Nephron progenitor cell (in vitro differentiated cells): Measurements from ENCODE around the gene TRIM17.
A peak's percentile ranks its signal among the peaks of the same experiment; 100 is the strongest.

ENCODE experiments used
- DNase-seq: peaks from one replicate; pipeline ENCODE4 v3.0.0; 2021
- H3K27ac Mint-ChIP-seq: 2 replicates; pipeline ENCODE4 v1.8.0; 2021; ENCODE audit warnings: mild to moderate bottlenecking, moderate library complexity, mixed read lengths
- H3K27me3 Mint-ChIP-seq: 2 replicates; pipeline ENCODE4 v1.8.0; 2021; ENCODE audit warnings: mild to moderate bottlenecking, low read depth, mixed read lengths; ENCODE audit not compliant: poor library complexity
- H3K36me3 Mint-ChIP-seq: 2 replicates; pipeline ENCODE4 v1.8.0; 2021; ENCODE audit warnings: low read depth, mixed read lengths
- H3K4me1 Mint-ChIP-seq: 2 replicates; pipeline ENCODE4 v1.8.0; 2021; ENCODE audit warnings: mixed read lengths
- H3K4me3 Mint-ChIP-seq: 2 replicates; pipeline ENCODE4 v1.8.0; 2021; ENCODE audit warnings: mild to moderate bottlenecking, moderate library complexity, mixed read lengths
- H3K9me3 Mint-ChIP-seq: 2 replicates; pipeline ENCODE4 v1.8.0; 2021; ENCODE audit warnings: mild to moderate bottlenecking, moderate library complexity, mixed read lengths
- TF ChIP-seq, protein P1 (sequence below): fragments of 200-600 bp; sonication (generic); IDR thresholded peaks from 2 replicates; pipeline ENCODE4 v1.5.0; 2021; ENCODE audit warnings: antibody characterized with exemption

TRIM17 gene

DNA sequence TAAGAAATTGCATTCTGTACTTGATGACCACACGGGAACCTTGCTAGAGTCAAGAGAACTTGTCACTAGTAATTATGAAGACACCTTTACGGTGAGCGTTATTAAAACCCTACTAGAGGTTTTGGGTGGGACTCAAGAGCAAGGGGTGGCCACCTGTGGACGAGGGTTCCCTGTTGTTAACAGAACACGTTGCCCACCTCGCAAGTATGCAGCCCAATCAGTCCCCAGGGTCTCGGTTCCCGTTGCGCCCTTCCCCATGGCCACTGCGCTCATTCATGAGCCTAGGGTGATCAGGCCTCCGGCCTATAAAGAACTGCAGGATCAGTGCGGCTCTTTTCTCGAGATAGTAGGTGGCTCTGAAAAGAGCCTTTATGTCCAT is 40.3 kb upstream of the TRIM17 start:
- H3K36me3 Mint-ChIP-seq, result peaks cover 16% of the 10 kb centered on the region
- H3K27me3 Mint-ChIP-seq, result peaks cover 25% of the 10 kb centered on the region
- H3K4me1 Mint-ChIP-seq, result peaks cover 65% of the 10 kb centered on the region
- DNase-seq, result no peak
- peak overlapping the region; percentile 91 for H3K4me3 Mint-ChIP-seq
- H3K27ac Mint-ChIP-seq, result peak overlapping the region; percentile 99
- TF ChIP-seq, protein P1, sequence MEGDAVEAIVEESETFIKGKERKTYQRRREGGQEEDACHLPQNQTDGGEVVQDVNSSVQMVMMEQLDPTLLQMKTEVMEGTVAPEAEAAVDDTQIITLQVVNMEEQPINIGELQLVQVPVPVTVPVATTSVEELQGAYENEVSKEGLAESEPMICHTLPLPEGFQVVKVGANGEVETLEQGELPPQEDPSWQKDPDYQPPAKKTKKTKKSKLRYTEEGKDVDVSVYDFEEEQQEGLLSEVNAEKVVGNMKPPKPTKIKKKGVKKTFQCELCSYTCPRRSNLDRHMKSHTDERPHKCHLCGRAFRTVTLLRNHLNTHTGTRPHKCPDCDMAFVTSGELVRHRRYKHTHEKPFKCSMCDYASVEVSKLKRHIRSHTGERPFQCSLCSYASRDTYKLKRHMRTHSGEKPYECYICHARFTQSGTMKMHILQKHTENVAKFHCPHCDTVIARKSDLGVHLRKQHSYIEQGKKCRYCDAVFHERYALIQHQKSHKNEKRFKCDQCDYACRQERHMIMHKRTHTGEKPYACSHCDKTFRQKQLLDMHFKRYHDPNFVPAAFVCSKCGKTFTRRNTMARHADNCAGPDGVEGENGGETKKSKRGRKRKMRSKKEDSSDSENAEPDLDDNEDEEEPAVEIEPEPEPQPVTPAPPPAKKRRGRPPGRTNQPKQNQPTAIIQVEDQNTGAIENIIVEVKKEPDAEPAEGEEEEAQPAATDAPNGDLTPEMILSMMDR, result no peak
- no peaks in the 10 kb centered on the region for H3K9me3 Mint-ChIP-seq

DNA sequence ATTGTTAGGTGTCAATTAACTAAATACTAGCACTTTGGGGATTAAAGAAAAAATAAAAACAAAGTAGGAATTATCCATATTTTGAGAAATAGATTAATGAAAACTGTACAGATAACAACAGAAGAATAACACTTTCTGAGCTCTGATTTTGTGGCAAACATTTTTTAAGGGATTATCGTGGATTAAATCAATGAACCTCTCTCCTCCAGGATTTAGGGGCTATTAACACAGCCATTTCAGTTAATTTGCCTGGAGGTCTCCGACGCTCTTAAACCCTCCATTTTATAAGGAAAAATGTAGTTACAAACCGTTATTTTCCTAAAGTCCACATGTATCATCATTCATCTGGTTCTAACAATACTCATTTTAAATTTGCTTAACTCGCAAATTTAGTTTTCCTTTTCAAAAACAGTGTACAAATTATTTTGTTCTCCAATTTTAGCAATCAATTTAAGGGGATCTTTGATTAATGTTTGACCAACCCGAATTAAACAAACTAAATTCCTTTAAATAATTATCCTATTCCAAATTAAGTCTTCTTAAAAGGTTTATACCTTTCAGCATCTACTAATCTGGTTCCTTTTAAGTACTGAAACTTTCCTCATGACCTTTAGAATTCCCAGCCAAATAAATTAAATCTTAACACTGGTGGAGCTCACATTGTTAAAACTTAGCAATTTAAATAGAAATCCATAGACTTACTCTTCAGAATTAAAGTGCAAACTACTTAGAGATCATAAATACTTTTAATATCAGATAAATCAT is 39.8 kb upstream of the TRIM17 start:
- Mint-ChIP-seq H3K4me1 (peaks cover 69% of the 10 kb centered on the region), H3K9me3 (no peaks in the 10 kb centered on the region), H3K27me3 (peaks cover 19% of the 10 kb centered on the region), H3K36me3 (peaks cover 20% of the 10 kb centered on the region), H3K4me3 (peak overlapping the region; percentile 91), H3K27ac (peak overlapping the region; percentile 99)
- TF ChIP-seq, protein P1, result no peak
- DNase-seq, result no peak

DNA sequence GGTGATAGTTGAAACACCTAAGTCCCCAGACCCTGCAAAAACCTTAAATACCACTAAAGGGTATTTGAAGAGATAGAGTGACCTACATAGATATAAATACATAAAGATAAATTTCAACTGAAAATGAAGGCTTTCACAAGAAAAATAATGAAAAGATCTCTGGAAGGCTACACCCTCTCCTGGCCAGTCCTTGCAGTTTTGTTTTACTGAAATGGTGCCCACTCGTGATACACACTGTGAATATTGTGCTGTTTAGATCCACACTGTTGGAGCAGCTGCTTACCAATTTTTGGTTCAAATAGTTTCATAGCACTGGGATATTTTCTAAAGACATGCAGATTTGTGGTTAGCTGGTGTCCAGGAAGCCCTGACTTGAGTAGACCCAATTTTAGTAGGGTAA is 39.1 kb upstream of the TRIM17 start:
- peaks cover 20% of the 10 kb centered on the region for H3K36me3 Mint-ChIP-seq
- H3K27me3 Mint-ChIP-seq, result peaks cover 13% of the 10 kb centered on the region
- H3K27ac Mint-ChIP-seq, result no peak overlapping the region
- H3K4me3 Mint-ChIP-seq, result peak overlapping the region; percentile 91
- DNase-seq, result no peak
- peaks cover 65% of the 10 kb centered on the region for H3K4me1 Mint-ChIP-seq
- TF ChIP-seq, protein P1, result no peak
- H3K9me3 Mint-ChIP-seq, result no peaks in the 10 kb centered on the region

DNA sequence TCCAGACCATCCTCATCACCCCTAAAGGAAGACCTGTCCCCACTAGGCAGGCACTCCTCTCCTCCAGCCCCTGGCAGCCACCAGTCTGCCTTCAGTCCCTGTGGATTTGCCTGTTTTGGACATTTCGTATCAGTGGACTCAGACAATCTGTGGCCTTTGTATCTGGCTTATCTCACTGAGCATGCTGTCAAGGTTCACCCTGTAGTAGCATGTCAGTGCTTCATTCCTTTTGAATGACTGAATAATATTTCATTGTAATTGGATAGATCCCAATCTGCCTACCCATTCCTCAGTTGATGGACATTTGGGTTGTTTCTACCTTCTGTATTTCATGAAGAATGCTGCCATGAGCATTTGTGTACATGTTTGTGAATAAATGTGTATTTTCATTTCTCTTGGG is 37.6 kb upstream of the TRIM17 start:
- Mint-ChIP-seq H3K4me3 (peak overlapping the region; percentile 50), H3K27me3 (peaks cover 4% of the 10 kb centered on the region), H3K4me1 (peaks cover 63% of the 10 kb centered on the region), H3K36me3 (peaks cover 20% of the 10 kb centered on the region), H3K9me3 (no peaks in the 10 kb centered on the region), H3K27ac (peak overlapping the region; percentile 90)
- TF ChIP-seq, protein P1, result no peak
- no peak for DNase-seq

DNA sequence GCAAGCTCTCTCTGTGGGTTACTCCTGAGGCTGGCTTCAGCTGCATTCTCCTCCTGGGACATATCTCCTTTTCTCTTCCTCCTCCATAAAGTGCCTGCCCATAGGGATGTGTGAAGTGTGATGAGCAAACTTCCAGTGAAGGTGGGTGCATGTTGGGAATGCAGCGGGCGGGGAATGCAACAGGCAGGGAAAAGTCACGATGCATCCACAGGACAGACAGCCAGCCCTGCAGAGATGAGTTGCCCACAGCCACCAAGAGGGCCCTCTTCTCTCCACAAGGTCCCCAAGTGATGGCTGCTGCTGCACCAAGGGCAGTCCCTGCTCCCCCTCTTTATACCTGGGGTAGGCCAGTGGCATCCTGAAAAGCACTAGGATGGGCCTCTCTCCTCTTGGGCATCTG is 37.0 kb upstream of the TRIM17 start:
- H3K4me1 Mint-ChIP-seq, result peaks cover 63% of the 10 kb centered on the region
- no peak overlapping the region for H3K27ac Mint-ChIP-seq
- H3K27me3 Mint-ChIP-seq, result peaks cover 2% of the 10 kb centered on the region
- DNase-seq, result no peak
- H3K36me3 Mint-ChIP-seq, result peaks cover 20% of the 10 kb centered on the region
- no peak overlapping the region for H3K4me3 Mint-ChIP-seq
- H3K9me3 Mint-ChIP-seq, result no peaks in the 10 kb centered on the region
- TF ChIP-seq, protein P1, result no peak

DNA sequence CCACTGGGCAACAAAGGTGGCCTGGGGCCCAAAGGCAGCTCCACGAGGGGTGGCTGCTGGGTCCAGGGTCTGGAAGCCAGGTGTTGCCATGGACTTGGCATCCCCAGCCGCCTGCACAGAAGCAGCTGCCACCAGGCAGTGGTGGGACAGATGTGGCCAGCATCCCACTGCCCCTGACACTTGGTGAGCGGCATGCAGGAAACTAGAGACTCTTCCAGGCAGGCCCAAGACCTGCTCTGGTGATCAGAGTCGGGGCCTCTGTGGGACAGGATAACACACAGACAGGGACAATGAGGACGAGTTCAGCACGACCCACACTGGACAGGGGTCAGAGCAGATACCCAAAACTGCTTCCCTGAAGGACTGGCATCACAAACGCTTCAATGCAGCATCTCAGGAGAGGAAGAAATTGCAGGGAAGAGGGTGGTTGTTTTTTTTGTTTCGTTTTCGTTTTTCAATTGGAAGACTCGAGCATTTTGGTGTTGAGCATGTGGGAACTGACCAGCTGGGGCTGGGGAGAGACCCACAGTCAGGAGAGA is 36.4 kb upstream of the TRIM17 start:
- TF ChIP-seq, protein P1, result no peak
- no peak for DNase-seq
- H3K27me3 Mint-ChIP-seq, result peaks cover 2% of the 10 kb centered on the region
- peak overlapping the region; percentile 92 for H3K27ac Mint-ChIP-seq
- peak overlapping the region; percentile 8 for H3K4me3 Mint-ChIP-seq
- H3K36me3 Mint-ChIP-seq, result peaks cover 20% of the 10 kb centered on the region
- no peaks in the 10 kb centered on the region for H3K9me3 Mint-ChIP-seq
- H3K4me1 Mint-ChIP-seq, result peaks cover 58% of the 10 kb centered on the region
